Measurements from ENCODE around the gene FAM174C.

Gene FAM174C

DNA sequence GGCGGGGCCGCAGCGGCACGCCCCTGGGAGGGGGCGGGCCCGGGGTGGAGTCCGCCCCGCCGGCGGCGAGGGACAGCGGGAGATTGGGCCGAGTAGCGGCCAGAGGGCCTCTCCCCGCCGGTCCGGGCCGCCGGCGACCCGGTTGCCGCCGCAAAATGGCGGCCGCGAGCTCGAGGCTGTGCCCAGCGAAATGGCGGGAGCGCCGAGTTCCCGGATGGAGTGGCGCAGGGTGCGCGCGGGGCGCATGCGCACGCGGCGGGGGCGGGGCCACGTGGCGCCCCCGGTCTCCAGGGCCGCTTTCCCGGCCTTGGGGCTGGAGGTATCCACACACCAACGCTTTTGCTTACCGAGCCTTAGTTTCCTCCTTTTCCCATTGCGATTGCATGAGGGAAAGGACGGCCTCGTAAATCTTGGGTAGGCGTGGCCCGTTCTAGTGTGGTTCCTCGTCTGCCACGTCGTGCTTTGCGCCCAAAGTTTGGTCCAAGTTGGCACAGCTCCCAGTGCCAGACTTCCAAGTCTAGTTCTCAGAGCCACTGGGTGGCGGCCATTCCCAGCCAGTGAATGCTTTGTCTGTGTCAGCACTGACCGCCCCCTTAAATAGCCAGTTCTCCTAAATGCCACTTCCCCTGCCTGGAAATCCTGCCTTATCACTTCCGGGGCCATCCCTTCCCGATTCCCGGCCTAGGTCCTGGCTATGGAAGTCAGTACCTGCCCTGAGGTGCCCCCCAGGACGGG, 5.7 kb upstream of the FAM174C start:
- peaks cover 4 to 49% of the 10 kb centered on the region in 2 experiments; a peak in 2 of 3 replicates for H3K36me3 ChIP-seq (ENCODE audit: control insufficient read depth in 2 of 2, insufficient read depth in 1 of 2, low read length in 2 of 2)
- ChIA-PET POLR2A (interaction anchor here (0.5 to 7.7 kb wide), 42 partner anchors 8 to 477 kb away, joined by 3 to 407 read pairs (median 6); partner anchors contain the start of genes ABCA7, ATP5F1D, CNN2 and GPX4), CTCF (interaction anchor here (0.6 to 11.3 kb wide), 6 partner anchors 10 to 346 kb away, joined by 3 to 299 read pairs (median 4); no protein-coding TSS in a partner anchor)
- H3K4me3 ChIP-seq (ENCODE audit: low read depth, low read length), result peak overlapping the region; percentile 44
- H3K27ac ChIP-seq (ENCODE audit: extremely low read depth, low read depth, low read length), result peak overlapping the region; percentile 99
- no peaks in the 10 kb centered on the region for H3K9me3 ChIP-seq (ENCODE audit: control insufficient read depth, insufficient read depth, low read depth, low read length)
- H3K4me1 ChIP-seq (ENCODE audit: control insufficient read depth, insufficient read depth, low read length), result peaks cover 22% of the 10 kb centered on the region
- TF ChIP-seq ZNF112 (tag by site-specific recombination; IDR thresholded peaks at IDR 0.05) (no peak), ZNF121 (tag by site-specific recombination; IDR thresholded peaks at IDR 0.05) (no peak), ZNF530 (tag by site-specific recombination; IDR thresholded peaks at IDR 0.05; ENCODE audit: low read depth) (no peak), ZNF274 (IDR thresholded peaks at IDR 0.05; ENCODE audit: low read length) (no peak), ZNF274 (tag by site-specific recombination; IDR thresholded peaks at IDR 0.05; ENCODE audit: borderline replicate concordance) (no peak), GLI2 (tag by site-specific recombination; IDR thresholded peaks at IDR 0.05; ENCODE audit: borderline replicate concordance, low read depth) (no peak), ZNF660 (tag by site-specific recombination; IDR thresholded peaks at IDR 0.05) (peak; percentile 61; the same call in 1 of the 2 replicates), ZNF48 (tag by site-specific recombination; IDR thresholded peaks at IDR 0.05) (no peak), ZNF366 (tag by site-specific recombination; conservative IDR thresholded peaks at IDR 0.05) (no peak), ZNF600 (tag by site-specific recombination; IDR thresholded peaks at IDR 0.05) (peak; percentile 50; the same call in 1 of the 2 replicates), ZNF610 (tag by site-specific recombination; IDR thresholded peaks at IDR 0.05; ENCODE audit: borderline replicate concordance) (peak; percentile 60; the same call in 1 of the 2 replicates), EGR2 (tag by site-specific recombination; IDR thresholded peaks at IDR 0.05; ENCODE audit: low read depth) (0 out of 2 replicates have a peak, but pooled peaks have one; percentile 24), ZNF670 (tag by site-specific recombination; IDR thresholded peaks at IDR 0.05; ENCODE audit: low read depth) (no peak), ZBTB17 (tag by site-specific recombination; IDR thresholded peaks at IDR 0.05) (peak; percentile 20; the same call in 1 of the 2 replicates), ZNF514 (tag by site-specific recombination; IDR thresholded peaks at IDR 0.05) (no peak), ZBTB1 (tag by site-specific recombination; IDR thresholded peaks at IDR 0.05) (no peak), ZNF16 (tag by site-specific recombination; IDR thresholded peaks at IDR 0.05; ENCODE audit: low read depth) (no peak), FEZF1 (tag by site-specific recombination; IDR thresholded peaks at IDR 0.05) (no peak), ZNF140 (tag by site-specific recombination; IDR thresholded peaks at IDR 0.05) (no peak), SP7 (tag by site-specific recombination; IDR thresholded peaks at IDR 0.05) (no peak; the same call in 1 of the 2 replicates), ZNF624 (tag by site-specific recombination; IDR thresholded peaks at IDR 0.05) (no peak), ZNF146 (tag by site-specific recombination; IDR thresholded peaks at IDR 0.05) (no peak), WT1 (tag by site-specific recombination; IDR thresholded peaks at IDR 0.05) (peak; percentile 52; the same call in 1 of the 2 replicates), ZNF239 (tag by site-specific recombination; IDR thresholded peaks at IDR 0.05) (no peak), ZSCAN16 (tag by site-specific recombination; IDR thresholded peaks at IDR 0.05) (no peak), HOXA7 (CRISPR knock-in tag; IDR thresholded peaks at IDR 0.05; ENCODE audit: borderline replicate concordance) (no peak), ZNF558 (tag by site-specific recombination; IDR thresholded peaks at IDR 0.05) (no peak), ZNF747 (tag by site-specific recombination; IDR thresholded peaks at IDR 0.05) (no peak; the same call in 1 of the 2 replicates), KLF1 (tag by site-specific recombination; IDR thresholded peaks at IDR 0.05) (no peak; the same call in none of the 2 replicates), YY2 (tag by site-specific recombination; IDR thresholded peaks at IDR 0.05) (peak; percentile 78), ZNF701 (tag by site-specific recombination; IDR thresholded peaks at IDR 0.05) (no peak), ZNF776 (tag by site-specific recombination; IDR thresholded peaks at IDR 0.05; ENCODE audit: borderline replicate concordance) (no peak)
- TF ChIP-seq, protein P1, sequence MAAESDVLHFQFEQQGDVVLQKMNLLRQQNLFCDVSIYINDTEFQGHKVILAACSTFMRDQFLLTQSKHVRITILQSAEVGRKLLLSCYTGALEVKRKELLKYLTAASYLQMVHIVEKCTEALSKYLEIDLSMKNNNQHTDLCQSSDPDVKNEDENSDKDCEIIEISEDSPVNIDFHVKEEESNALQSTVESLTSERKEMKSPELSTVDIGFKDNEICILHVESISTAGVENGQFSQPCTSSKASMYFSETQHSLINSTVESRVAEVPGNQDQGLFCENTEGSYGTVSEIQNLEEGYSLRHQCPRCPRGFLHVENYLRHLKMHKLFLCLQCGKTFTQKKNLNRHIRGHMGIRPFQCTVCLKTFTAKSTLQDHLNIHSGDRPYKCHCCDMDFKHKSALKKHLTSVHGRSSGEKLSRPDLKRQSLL (tag by site-specific recombination; IDR thresholded peaks at IDR 0.05), result no peak
- TF ChIP-seq, protein P2, sequence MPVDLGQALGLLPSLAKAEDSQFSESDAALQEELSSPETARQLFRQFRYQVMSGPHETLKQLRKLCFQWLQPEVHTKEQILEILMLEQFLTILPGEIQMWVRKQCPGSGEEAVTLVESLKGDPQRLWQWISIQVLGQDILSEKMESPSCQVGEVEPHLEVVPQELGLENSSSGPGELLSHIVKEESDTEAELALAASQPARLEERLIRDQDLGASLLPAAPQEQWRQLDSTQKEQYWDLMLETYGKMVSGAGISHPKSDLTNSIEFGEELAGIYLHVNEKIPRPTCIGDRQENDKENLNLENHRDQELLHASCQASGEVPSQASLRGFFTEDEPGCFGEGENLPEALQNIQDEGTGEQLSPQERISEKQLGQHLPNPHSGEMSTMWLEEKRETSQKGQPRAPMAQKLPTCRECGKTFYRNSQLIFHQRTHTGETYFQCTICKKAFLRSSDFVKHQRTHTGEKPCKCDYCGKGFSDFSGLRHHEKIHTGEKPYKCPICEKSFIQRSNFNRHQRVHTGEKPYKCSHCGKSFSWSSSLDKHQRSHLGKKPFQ (tag by site-specific recombination; IDR thresholded peaks at IDR 0.05), result no peak
- TF ChIP-seq, protein P3, sequence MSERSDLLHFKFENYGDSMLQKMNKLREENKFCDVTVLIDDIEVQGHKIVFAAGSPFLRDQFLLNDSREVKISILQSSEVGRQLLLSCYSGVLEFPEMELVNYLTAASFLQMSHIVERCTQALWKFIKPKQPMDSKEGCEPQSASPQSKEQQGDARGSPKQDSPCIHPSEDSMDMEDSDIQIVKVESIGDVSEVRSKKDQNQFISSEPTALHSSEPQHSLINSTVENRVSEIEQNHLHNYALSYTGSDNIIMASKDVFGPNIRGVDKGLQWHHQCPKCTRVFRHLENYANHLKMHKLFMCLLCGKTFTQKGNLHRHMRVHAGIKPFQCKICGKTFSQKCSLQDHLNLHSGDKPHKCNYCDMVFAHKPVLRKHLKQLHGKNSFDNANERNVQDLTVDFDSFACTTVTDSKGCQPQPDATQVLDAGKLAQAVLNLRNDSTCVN (tag by site-specific recombination; optimal IDR thresholded peaks at IDR 0.05), result peak; percentile 59
- TF ChIP-seq, protein P4, sequence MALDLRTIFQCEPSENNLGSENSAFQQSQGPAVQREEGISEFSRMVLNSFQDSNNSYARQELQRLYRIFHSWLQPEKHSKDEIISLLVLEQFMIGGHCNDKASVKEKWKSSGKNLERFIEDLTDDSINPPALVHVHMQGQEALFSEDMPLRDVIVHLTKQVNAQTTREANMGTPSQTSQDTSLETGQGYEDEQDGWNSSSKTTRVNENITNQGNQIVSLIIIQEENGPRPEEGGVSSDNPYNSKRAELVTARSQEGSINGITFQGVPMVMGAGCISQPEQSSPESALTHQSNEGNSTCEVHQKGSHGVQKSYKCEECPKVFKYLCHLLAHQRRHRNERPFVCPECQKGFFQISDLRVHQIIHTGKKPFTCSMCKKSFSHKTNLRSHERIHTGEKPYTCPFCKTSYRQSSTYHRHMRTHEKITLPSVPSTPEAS (tag by site-specific recombination; IDR thresholded peaks at IDR 0.05), result no peak
